B cell (primary cell): ENCODE measurements around the gene MYPOP. TPM values are rescaled to one million over a fixed set of nuclear protein-coding genes. Genes with fewer than 3 reads are reported as not detected.

Source experiments
- ATAC-seq: fragments of 200-7000 bp; cut with Tn5 transposase; one replicate; pipeline ENCODE4 v1.10.0; 2021; ENCODE audit warnings: low read depth, mild to moderate bottlenecking, moderate number of reproducible peaks, moderate library complexity
- CTCF ChIA-PET: fragments of 350-600 bp; sonication (Branson Sonifier 250); formaldehyde crosslinking; loops from one replicate; lab custom pipeline; 2021; ENCODE audit warnings: antibody characterized with exemption, inconsistent platforms; lab: Charles Lee
- POLR2A ChIA-PET: fragments of 350-600 bp; sonication (Branson Sonifier 250); formaldehyde crosslinking; loops from one replicate; lab custom pipeline; 2021; ENCODE audit warnings: antibody characterized with exemption; lab: Charles Lee
- DNase-seq: peaks from one replicate; pipeline ENCODE4 v3.0.0; 2013
- H2AFZ ChIP-seq: 2 replicates; pipeline ENCODE4 v1.6.1; 2012; ENCODE audit warnings: mild to moderate bottlenecking, low read depth, low read length; ENCODE audit not compliant: insufficient read depth, poor library complexity, severe bottlenecking
- H3K27ac ChIP-seq, 2 donors: 1 replicate in 1 of 2; 2 replicates in 1 of 2; pipeline ENCODE4 v1.5.1; 2012 to 2013; ENCODE audit warnings: low read length in 2 of 2, mild to moderate bottlenecking in 2 of 2, moderate library complexity in 1 of 2
- H3K27me3 ChIP-seq, 4 experiments: fragments of 200-600 bp in 1 of 4; sonication (generic) in 1 of 4; replicated peaks in 1 of 4; 1 replicate in 2 of 4; 2 replicates in 2 of 4; pipeline versions ENCODE4 v1.6.1 to v1.7.0; 2013 to 2016; ENCODE audit warnings: low read length in 3 of 4, mild to moderate bottlenecking in 2 of 4, mixed read lengths in 1 of 4, moderate library complexity in 1 of 4; ENCODE audit not compliant: insufficient read depth in 4 of 4, control insufficient read depth in 3 of 4; ENCODE audit errors: control extremely low read depth in 1 of 4
- H3K36me3 ChIP-seq, 2 experiments: replicated peaks in 1 of 2; 1 replicate in 1 of 2; 2 replicates in 1 of 2; pipeline versions ENCODE4 v1.6.1 to v1.7.1; 2013; ENCODE audit warnings: low read length in 1 of 2; ENCODE audit not compliant: insufficient read depth in 2 of 2, control insufficient read depth in 1 of 2; ENCODE audit errors: control extremely low read depth in 1 of 2, extremely low read depth in 1 of 2
- H3K4me1 ChIP-seq, 2 donors: fragments of 200-600 bp in 1 of 2; sonication (generic) in 1 of 2; 1 replicate in 1 of 2; 2 replicates in 1 of 2; pipeline versions ENCODE4 v1.5.1 to v1.6.1; 2013 to 2017; ENCODE audit warnings: low read length in 2 of 2; ENCODE audit not compliant: control insufficient read depth in 2 of 2, insufficient read depth in 2 of 2
- H3K4me2 ChIP-seq: replicated peaks from 2 replicates; pipeline ENCODE3; 2012; ENCODE audit warnings: mild to moderate bottlenecking, low read depth, low read length; ENCODE audit not compliant: poor library complexity, severe bottlenecking
- H3K4me3 ChIP-seq, 5 experiments: fragments of 200-600 bp in 1 of 5; sonication (generic) in 1 of 5; 1 replicate in 3 of 5; 2 replicates in 2 of 5; pipeline versions ENCODE4 v1.5.1 to v1.7.0; 2011 to 2016; ENCODE audit warnings: low read length in 4 of 5, mild to moderate bottlenecking in 4 of 5, low read depth in 2 of 5, control low read depth in 1 of 5, moderate library complexity in 1 of 5; ENCODE audit not compliant: insufficient read depth in 1 of 5; ENCODE audit errors: control extremely low read depth in 1 of 5, extremely low read depth in 1 of 5
- H3K79me2 ChIP-seq: fragments of 200-600 bp; sonication (generic); one replicate; pipeline ENCODE4 v1.6.0; 2016; ENCODE audit warnings: low read length; ENCODE audit not compliant: control insufficient read depth, insufficient read depth
- H3K9ac ChIP-seq: fragments of 200-600 bp; sonication (generic); 2 replicates; pipeline ENCODE4 v1.6.1; 2017; ENCODE audit warnings: mild to moderate bottlenecking, low read length, moderate library complexity
- H3K9me3 ChIP-seq, 3 donors: one replicate each; pipeline versions ENCODE4 v1.6.1 to v1.7.1; 2013; ENCODE audit warnings: low read length in 2 of 3; ENCODE audit not compliant: control insufficient read depth in 2 of 3, insufficient read depth in 1 of 3; ENCODE audit errors: control extremely low read depth in 1 of 3
- H4K20me1 ChIP-seq: 2 replicates; pipeline ENCODE4 v1.6.0; 2012; ENCODE audit warnings: mild to moderate bottlenecking, low read length; ENCODE audit not compliant: insufficient read depth, control insufficient read depth, poor library complexity, severe bottlenecking
- H3K27ac Mint-ChIP-seq: one replicate; pipeline ENCODE4 v1.8.0; 2021; ENCODE audit warnings: mixed read lengths
- H3K27me3 Mint-ChIP-seq: one replicate; pipeline ENCODE4 v1.8.0; 2021; ENCODE audit warnings: mixed read lengths
- H3K4me1 Mint-ChIP-seq: one replicate; pipeline ENCODE4 v1.8.0; 2021; ENCODE audit warnings: mixed read lengths
- H3K4me3 Mint-ChIP-seq: one replicate; pipeline ENCODE4 v1.8.0; 2021; ENCODE audit warnings: mixed read lengths
- H3K9me3 Mint-ChIP-seq: one replicate; pipeline ENCODE4 v1.8.0; 2022; ENCODE audit warnings: mixed read lengths; ENCODE audit not compliant: insufficient read depth
- CTCF ChIP-seq: fragments of 200-600 bp; IDR thresholded peaks from one replicate; pipeline ENCODE4 v1.8.0; 2022; ENCODE audit warnings: antibody characterized with exemption, mild to moderate bottlenecking
- EZH2 ChIP-seq: IDR thresholded peaks from 2 replicates; pipeline ENCODE4 v1.6.1; 2012; ENCODE audit warnings: borderline replicate concordance, low read depth, mild to moderate bottlenecking, moderate library complexity, low read length; ENCODE audit not compliant: insufficient read depth, poor library complexity, severe bottlenecking
- WGBS: methylation state at CpG from one replicate; pipeline ENCODE4 v1.1.5; 2013; ENCODE audit warnings: missing lambda C conversion rate; ENCODE audit not compliant: insufficient coverage; 5-methylcytosine and 5-hydroxymethylcytosine counted together
- intact Hi-C: fragments of 100-400 bp; cut with micrococcal nuclease; formaldehyde crosslinking; loops from one replicate; pipeline ENCODE4 v1.10.0; 2022
- polyA plus RNA-seq: library from polyadenylated mRNA; depleted of rRNA; stranded (reverse); fragments of >200 nt; gene quantifications from 2 replicates; pipeline ENCODE4 v1.2.3, GENCODE V29; 2012
- total RNA-seq, 2 donors: library from RNA; stranded (reverse); fragments of 120-200 nt in 1 of 2; gene quantifications; 1 replicate in 1 of 2; 2 replicates in 1 of 2; pipeline versions ENCODE4 v1.2.3 to v1.2.4, GENCODE V29; 2013 to 2022

MYPOP gene
- total and polyA plus RNA-seq, 2 donors (not counting 1 experiment from before 2014, with no cell fraction given): 5.7 to 12.1 TPM

DNA sequence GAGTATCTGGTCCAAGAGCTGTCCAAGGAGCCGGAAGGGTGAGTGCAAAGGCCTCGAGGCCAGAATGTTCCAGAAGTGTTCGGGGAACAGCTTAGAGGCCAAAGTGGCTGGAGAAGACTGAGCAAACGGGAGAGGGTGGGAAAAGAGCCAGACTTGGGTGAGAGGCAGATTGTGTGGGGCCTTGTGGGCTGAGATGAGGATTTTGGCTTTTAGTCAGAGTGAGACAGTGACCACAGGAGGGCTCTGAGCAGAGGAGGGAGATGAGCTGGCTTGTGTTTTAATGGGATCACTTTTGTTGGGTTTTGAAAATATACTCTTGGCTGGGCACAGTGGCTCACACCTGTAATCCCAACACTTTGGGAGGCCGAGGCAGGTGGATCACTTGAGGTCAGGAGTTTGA lies 6.5 kb upstream of the MYPOP start:
- ATAC-seq (no peak), DNase-seq (no peak)
- 98% methylated on average over 4 of the region's 5 CpGs for WGBS
- H3K79me2 ChIP-seq: no peaks in the 10 kb centered on the region
- ChIA-PET CTCF (no interaction called here), POLR2A (no interaction called here)
- no peak overlapping the region for H3K27ac ChIP-seq
- no peaks in the 10 kb centered on the region for H3K36me3 ChIP-seq
- TF ChIP-seq EZH2 (no peak), CTCF (no peak)
- H3K27me3 ChIP-seq: peaks cover 0 to 21% (median 2%) of the 10 kb centered on the region in 4 experiments
- Mint-ChIP-seq H3K9me3 (no peaks in the 10 kb centered on the region), H3K4me1 (peaks cover under 1% of the 10 kb centered on the region), H3K27ac (no peak overlapping the region), H3K27me3 (peaks cover 33% of the 10 kb centered on the region), H3K4me3 (no peak overlapping the region)
- no peak overlapping the region for H3K4me2 ChIP-seq
- no peak overlapping the region for H2AFZ ChIP-seq
- intact Hi-C loops: no loop called here
- no peak overlapping the region for H3K4me3 ChIP-seq
- H3K4me1 ChIP-seq: no peaks in the 10 kb centered on the region
- H3K9me3 ChIP-seq: no peaks in the 10 kb centered on the region
- no peaks in the 10 kb centered on the region for H4K20me1 ChIP-seq
- H3K9ac ChIP-seq: no peak overlapping the region

GRCh38 chr19:45906221-45906620 lies 3.8 kb upstream of the MYPOP start:
- Mint-ChIP-seq H3K27me3 (peaks cover 19% of the 10 kb centered on the region), H3K4me3 (no peak overlapping the region), H3K4me1 (peaks cover 14% of the 10 kb centered on the region), H3K27ac (no peak overlapping the region), H3K9me3 (no peaks in the 10 kb centered on the region)
- TF ChIP-seq EZH2: no peak
- TF ChIP-seq CTCF: no peak
- WGBS: 86% methylated on average over 1 of the region's 3 CpGs
- H3K4me1 ChIP-seq: peaks cover 8 to 10% of the 10 kb centered on the region in 2 donors
- H3K36me3 ChIP-seq: no peaks in the 10 kb centered on the region
- intact Hi-C loops: no loop called here
- ATAC-seq (no peak), DNase-seq (no peak)
- H2AFZ ChIP-seq: no peak overlapping the region
- peaks cover 9% of the 10 kb centered on the region for H3K79me2 ChIP-seq
- H3K27ac ChIP-seq: no peak overlapping the region
- H3K9me3 ChIP-seq: no peaks in the 10 kb centered on the region
- H3K9ac ChIP-seq: no peak overlapping the region
- peaks cover 0 to 4% (median under 1%) of the 10 kb centered on the region in 4 experiments for H3K27me3 ChIP-seq
- CTCF ChIA-PET: no interaction called here
- no peak overlapping the region for H3K4me3 ChIP-seq
- no peaks in the 10 kb centered on the region for H4K20me1 ChIP-seq
- POLR2A ChIA-PET: no interaction called here
- no peak overlapping the region for H3K4me2 ChIP-seq
